Endothelial cell of umbilical vein (primary cell): Measurements from ENCODE around the gene SMAD3. TPM values are rescaled to one million over a fixed set of nuclear protein-coding genes. Genes with fewer than 3 reads are reported as not detected.

Experiments
- BruUV-seq: library from RNA; stranded (reverse); fragments of 400-500 nt; replicated peaks from 2 replicates; lab custom pipeline; 2021; lab: Mats Ljungman, UMichigan
- CTCF ChIA-PET: fragments of 300-600, 350-600 bp; sonication (Branson Sonifier 250); formaldehyde crosslinking; loops from one replicate; lab custom pipeline; 2021; ENCODE audit warnings: antibody characterized with exemption, inconsistent platforms; lab: Charles Lee
- POLR2A ChIA-PET: fragments of 300-600, 350-600 bp; sonication (Branson Sonifier 250); formaldehyde crosslinking; loops from one replicate; lab custom pipeline; 2021; ENCODE audit warnings: antibody characterized with exemption, inconsistent platforms; lab: Charles Lee
- DNase-seq: peaks from one replicate; pipeline ENCODE4 v3.0.0-alpha.2; 2011; ENCODE audit warnings: low read depth, low spot score
- FAIRE-seq: peaks from 2 replicates; lab custom pipeline; 2011; peaks lifted over from hg19 to GRCh38; lab: Jason Lieb, UNC
- H2AFZ ChIP-seq: 2 replicates; pipeline ENCODE4 v1.6.0; 2012; ENCODE audit warnings: low read depth, low read length, control low read depth, inconsistent platforms
- H3K27ac ChIP-seq: 2 replicates; pipeline ENCODE4 v1.5.1; 2011; ENCODE audit warnings: low read depth, mild to moderate bottlenecking, control low read depth, low read length, moderate library complexity; ENCODE audit not compliant: insufficient read depth
- H3K27me3 ChIP-seq, 2 experiments: 2 replicates each; pipeline versions ENCODE4 v1.6.0 to v1.6.1; 2011; ENCODE audit warnings: low read length in 2 of 2, mixed read lengths in 1 of 2; ENCODE audit not compliant: control insufficient read depth in 2 of 2, insufficient read depth in 2 of 2
- H3K36me3 ChIP-seq, 2 experiments: 2 replicates in 1 of 2; 3 replicates in 1 of 2; pipeline ENCODE4 v1.5.1; 2011; ENCODE audit warnings: low read length in 2 of 2, mild to moderate bottlenecking in 1 of 2, moderate library complexity in 1 of 2; ENCODE audit not compliant: control insufficient read depth in 2 of 2, insufficient read depth in 2 of 2; ENCODE audit errors: extremely low read depth in 1 of 2
- H3K4me1 ChIP-seq: 3 replicates; pipeline ENCODE4 v1.5.1; 2011; ENCODE audit warnings: mild to moderate bottlenecking, low read length; ENCODE audit not compliant: control insufficient read depth, insufficient read depth; ENCODE audit errors: extremely low read depth
- H3K4me2 ChIP-seq: 2 replicates; pipeline ENCODE4 v1.6.1; 2011; ENCODE audit warnings: low read length, control low read depth, mixed read lengths; ENCODE audit not compliant: insufficient read depth
- H3K4me3 ChIP-seq, 3 experiments: fragments of 200-600 bp in 1 of 3; sonication (generic), shearing (Covaris generic) in 1 of 3; replicated peaks in 1 of 3; 2 replicates each; pipeline ENCODE4 v1.5.1; 2011 to 2016; ENCODE audit warnings: control low read depth in 3 of 3, low read length in 3 of 3, mild to moderate bottlenecking in 2 of 3, inconsistent platforms in 1 of 3, low read depth in 1 of 3, moderate library complexity in 1 of 3; ENCODE audit not compliant: insufficient read depth in 1 of 3
- H3K79me2 ChIP-seq: 2 replicates; pipeline ENCODE4 v1.6.0; 2012; ENCODE audit warnings: low read length, inconsistent platforms; ENCODE audit not compliant: control insufficient read depth, insufficient read depth
- H3K9ac ChIP-seq: replicated peaks from 2 replicates; pipeline ENCODE3; 2011; ENCODE audit warnings: low read length, control low read depth; ENCODE audit not compliant: insufficient read depth; ENCODE audit errors: extremely low read depth
- H3K9me1 ChIP-seq: replicated peaks from 3 replicates; pipeline ENCODE4 v1.6.0; 2011; ENCODE audit warnings: mild to moderate bottlenecking, low read length; ENCODE audit not compliant: control insufficient read depth, insufficient read depth; ENCODE audit errors: extremely low read depth
- H3K9me3 ChIP-seq: replicated peaks from 2 replicates; pipeline ENCODE4 v1.5.1; 2012; ENCODE audit warnings: low read length, inconsistent platforms; ENCODE audit not compliant: control insufficient read depth, insufficient read depth
- H4K20me1 ChIP-seq: replicated peaks from 2 replicates; pipeline ENCODE3; 2011; ENCODE audit warnings: mild to moderate bottlenecking, low read length; ENCODE audit not compliant: control insufficient read depth, insufficient read depth; ENCODE audit errors: extremely low read depth
- FOS ChIP-seq: IDR thresholded peaks from 2 replicates; pipeline ENCODE4 v1.6.1; 2011; ENCODE audit warnings: mild to moderate bottlenecking, low read length, moderate library complexity, borderline replicate concordance; ENCODE audit not compliant: insufficient read depth
- GATA2 ChIP-seq: IDR thresholded peaks from 2 replicates; pipeline ENCODE4 v1.7.0; 2011; ENCODE audit warnings: low read depth, mild to moderate bottlenecking, moderate library complexity, mixed read lengths, low read length; ENCODE audit not compliant: insufficient read length, insufficient read depth
- JUN ChIP-seq: IDR thresholded peaks from 2 replicates; pipeline ENCODE4 v1.6.1; 2011; ENCODE audit warnings: borderline replicate concordance, low read depth; ENCODE audit not compliant: insufficient read length, insufficient read depth
- MYC ChIP-seq: IDR thresholded peaks from one replicate; pipeline ENCODE4 v1.6.1; 2011; ENCODE audit warnings: mild to moderate bottlenecking, low read depth, low read length
- POLR2A ChIP-seq: IDR thresholded peaks from 2 replicates; pipeline ENCODE4 v1.6.1; 2012; ENCODE audit warnings: low read depth, mild to moderate bottlenecking, control low read depth, low read length
- POLR2AphosphoS5 ChIP-seq: IDR thresholded peaks from 2 replicates; pipeline ENCODE4 v1.6.1; 2012; ENCODE audit warnings: low read depth, mild to moderate bottlenecking, control low read depth, low read length, moderate library complexity; ENCODE audit not compliant: insufficient read depth
- dilution Hi-C: fragments of 300-500 bp; cut with MboI; formaldehyde crosslinking; loops from one replicate; pipeline ENCODE4 v1.15.0; 2019; ENCODE audit warnings: low sequenced_read_pairs; ENCODE audit not compliant: extremely low pct_ligation_motif_present
- intact Hi-C: fragments of 100-400 bp; cut with micrococcal nuclease; formaldehyde crosslinking; loops from one replicate; pipeline ENCODE4 v1.10.0; 2022
- polyA plus RNA-seq, 4 experiments: library from polyadenylated mRNA; depleted of rRNA in 3 of 4; stranded (reverse) in 3 of 4; unstranded in 1 of 4; fragments of >200 nt; gene quantifications; 2 replicates each; pipeline versions ENCODE4 v1.2.1 to v1.2.3, GENCODE V29; 2011 to 2012; ENCODE audit warnings: missing spikeins in 1 of 4
- total RNA-seq: library from RNA; stranded (reverse); gene quantifications from 2 replicates; pipeline ENCODE4 v1.2.3, GENCODE V29; 2021
- TF ChIP-seq, protein P1 (sequence below): IDR thresholded peaks from 2 replicates; pipeline ENCODE4 v1.6.1; 2011; ENCODE audit not compliant: insufficient read depth, insufficient read length
- TF ChIP-seq, protein P2 (sequence below), 2 donors: IDR thresholded peaks; 1 replicate in 1 of 2; 2 replicates in 1 of 2; pipeline ENCODE4 v1.5.1; 2011; ENCODE audit warnings: low read length in 2 of 2, mild to moderate bottlenecking in 2 of 2, moderate library complexity in 2 of 2, control low read depth in 1 of 2, inconsistent platforms in 1 of 2, low read depth in 1 of 2; ENCODE audit not compliant: insufficient read depth in 1 of 2; ENCODE audit errors: extremely low read depth in 1 of 2

Gene SMAD3
- total and polyA plus RNA-seq, 2 donors (not counting 3 experiments of a cell fraction or from before 2014, with no cell fraction given): 56.4 to 88.2 TPM

DNA sequence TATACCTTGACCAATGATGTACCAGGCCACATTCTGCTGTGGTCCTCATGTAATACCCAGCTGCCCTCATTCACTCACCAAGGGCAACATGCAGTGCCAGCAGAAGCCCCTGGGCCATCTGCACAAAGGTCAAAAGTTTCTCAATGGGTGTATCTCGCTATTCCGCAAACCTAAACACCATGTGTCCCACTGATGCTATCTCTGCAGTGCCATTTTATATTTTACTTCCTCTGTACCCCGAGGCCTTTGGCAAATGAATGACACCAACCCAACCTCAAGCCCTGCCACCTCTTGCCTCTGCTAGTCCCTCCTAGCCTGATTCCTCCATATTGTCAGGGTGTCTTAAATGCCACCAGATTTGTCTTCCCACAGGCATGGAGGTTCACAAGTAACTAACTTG is 129.9 kb downstream of the SMAD3 start:
- ChIA-PET CTCF (no interaction called here), POLR2A (interaction anchor here (0.5 kb wide), 1 partner anchor 350 kb away, joined by 6 read pairs; no protein-coding TSS in a partner anchor)
- H3K9me3 ChIP-seq: no peaks in the 10 kb centered on the region
- no peaks in the 10 kb centered on the region for H3K9me1 ChIP-seq
- TF ChIP-seq, protein P1, sequence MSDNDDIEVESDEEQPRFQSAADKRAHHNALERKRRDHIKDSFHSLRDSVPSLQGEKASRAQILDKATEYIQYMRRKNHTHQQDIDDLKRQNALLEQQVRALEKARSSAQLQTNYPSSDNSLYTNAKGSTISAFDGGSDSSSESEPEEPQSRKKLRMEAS: no peak
- TF ChIP-seq, protein P2, sequence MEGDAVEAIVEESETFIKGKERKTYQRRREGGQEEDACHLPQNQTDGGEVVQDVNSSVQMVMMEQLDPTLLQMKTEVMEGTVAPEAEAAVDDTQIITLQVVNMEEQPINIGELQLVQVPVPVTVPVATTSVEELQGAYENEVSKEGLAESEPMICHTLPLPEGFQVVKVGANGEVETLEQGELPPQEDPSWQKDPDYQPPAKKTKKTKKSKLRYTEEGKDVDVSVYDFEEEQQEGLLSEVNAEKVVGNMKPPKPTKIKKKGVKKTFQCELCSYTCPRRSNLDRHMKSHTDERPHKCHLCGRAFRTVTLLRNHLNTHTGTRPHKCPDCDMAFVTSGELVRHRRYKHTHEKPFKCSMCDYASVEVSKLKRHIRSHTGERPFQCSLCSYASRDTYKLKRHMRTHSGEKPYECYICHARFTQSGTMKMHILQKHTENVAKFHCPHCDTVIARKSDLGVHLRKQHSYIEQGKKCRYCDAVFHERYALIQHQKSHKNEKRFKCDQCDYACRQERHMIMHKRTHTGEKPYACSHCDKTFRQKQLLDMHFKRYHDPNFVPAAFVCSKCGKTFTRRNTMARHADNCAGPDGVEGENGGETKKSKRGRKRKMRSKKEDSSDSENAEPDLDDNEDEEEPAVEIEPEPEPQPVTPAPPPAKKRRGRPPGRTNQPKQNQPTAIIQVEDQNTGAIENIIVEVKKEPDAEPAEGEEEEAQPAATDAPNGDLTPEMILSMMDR (IDR thresholded peaks at IDR 0.05; ENCODE audit: extremely low read depth in 1 of 2, insufficient read depth in 1 of 2, low read depth in 1 of 2, low read length in 2 of 2): no peak
- TF ChIP-seq POLR2A (no peak), POLR2AphosphoS5 (no peak), JUN (no peak), GATA2 (no peak), MYC (no peak), FOS (no peak)
- H3K9ac ChIP-seq: no peak overlapping the region
- no peaks in the 10 kb centered on the region for H3K27me3 ChIP-seq
- dilution Hi-C loops (no loop called here), intact Hi-C loops (loop anchor here (5.0 kb wide), 1 partner anchor 248 kb away; no protein-coding TSS in a partner anchor)
- H2AFZ ChIP-seq: no peak overlapping the region
- peaks cover 17% of the 10 kb centered on the region for H3K4me1 ChIP-seq
- no peak for FAIRE-seq
- H3K27ac ChIP-seq: no peak overlapping the region
- H3K36me3 ChIP-seq: peaks cover 14 to 20% of the 10 kb centered on the region in 2 experiments
- H3K79me2 ChIP-seq: no peaks in the 10 kb centered on the region
- no TSS peak for BruUV-seq
- H3K4me3 ChIP-seq: no peak overlapping the region
- no peak overlapping the region for H3K4me2 ChIP-seq
- DNase-seq: no peak
- H4K20me1 ChIP-seq: no peaks in the 10 kb centered on the region
